ENCODE data around the gene IKZF5. TPM values are rescaled to one million over a fixed set of nuclear protein-coding genes. Genes with fewer than 3 reads are reported as not detected.

Gene IKZF5
- total RNA-seq, 1 donor from 2014 or later, result 14.6 TPM

- Mint-ChIP-seq H3K27me3 (no peaks in the 10 kb centered on the region), H3K9me3 (ENCODE audit: low read depth) (no peaks in the 10 kb centered on the region), H3K4me3 (ENCODE audit: low read depth) (no peak overlapping the region), H3K4me1 (ENCODE audit: low read depth) (no peaks in the 10 kb centered on the region), H3K27ac (no peak overlapping the region), H3K36me3 (ENCODE audit: insufficient read depth) (peaks cover 5% of the 10 kb centered on the region)
- peak; percentile 24 for DNase-seq (ENCODE audit: low spot score, unreplicated experiment)
- TF ChIP-seq, protein P1, sequence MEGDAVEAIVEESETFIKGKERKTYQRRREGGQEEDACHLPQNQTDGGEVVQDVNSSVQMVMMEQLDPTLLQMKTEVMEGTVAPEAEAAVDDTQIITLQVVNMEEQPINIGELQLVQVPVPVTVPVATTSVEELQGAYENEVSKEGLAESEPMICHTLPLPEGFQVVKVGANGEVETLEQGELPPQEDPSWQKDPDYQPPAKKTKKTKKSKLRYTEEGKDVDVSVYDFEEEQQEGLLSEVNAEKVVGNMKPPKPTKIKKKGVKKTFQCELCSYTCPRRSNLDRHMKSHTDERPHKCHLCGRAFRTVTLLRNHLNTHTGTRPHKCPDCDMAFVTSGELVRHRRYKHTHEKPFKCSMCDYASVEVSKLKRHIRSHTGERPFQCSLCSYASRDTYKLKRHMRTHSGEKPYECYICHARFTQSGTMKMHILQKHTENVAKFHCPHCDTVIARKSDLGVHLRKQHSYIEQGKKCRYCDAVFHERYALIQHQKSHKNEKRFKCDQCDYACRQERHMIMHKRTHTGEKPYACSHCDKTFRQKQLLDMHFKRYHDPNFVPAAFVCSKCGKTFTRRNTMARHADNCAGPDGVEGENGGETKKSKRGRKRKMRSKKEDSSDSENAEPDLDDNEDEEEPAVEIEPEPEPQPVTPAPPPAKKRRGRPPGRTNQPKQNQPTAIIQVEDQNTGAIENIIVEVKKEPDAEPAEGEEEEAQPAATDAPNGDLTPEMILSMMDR (IDR thresholded peaks at IDR 0.05; ENCODE audit: unreplicated experiment), result peak; percentile 93
Observed at GRCh38 chr10:123043409-123043925, 34.9 kb upstream of the IKZF5 start.

GRCh38 chr10:123042708-123043408, 34.3 kb upstream of the IKZF5 start:
- Mint-ChIP-seq H3K27ac (no peak overlapping the region), H3K9me3 (ENCODE audit: low read depth) (no peaks in the 10 kb centered on the region), H3K4me3 (ENCODE audit: low read depth) (no peak overlapping the region), H3K36me3 (ENCODE audit: insufficient read depth) (no peaks in the 10 kb centered on the region), H3K4me1 (ENCODE audit: low read depth) (no peaks in the 10 kb centered on the region), H3K27me3 (no peaks in the 10 kb centered on the region)
- TF ChIP-seq, protein P1 (IDR thresholded peaks at IDR 0.05; ENCODE audit: unreplicated experiment), result no peak
- DNase-seq (ENCODE audit: low spot score, unreplicated experiment), result no peak

GRCh38 chr10:123039632-123039930, 31.0 kb upstream of the IKZF5 start:
- H3K4me3 Mint-ChIP-seq (ENCODE audit: low read depth), result no peak overlapping the region
- DNase-seq (ENCODE audit: low spot score, unreplicated experiment), result no peak
- peaks cover 10% of the 10 kb centered on the region for H3K36me3 Mint-ChIP-seq (ENCODE audit: insufficient read depth)
- H3K27ac Mint-ChIP-seq, result no peak overlapping the region
- H3K4me1 Mint-ChIP-seq (ENCODE audit: low read depth), result no peaks in the 10 kb centered on the region
- no peaks in the 10 kb centered on the region for H3K27me3 Mint-ChIP-seq
- no peaks in the 10 kb centered on the region for H3K9me3 Mint-ChIP-seq (ENCODE audit: low read depth)
- TF ChIP-seq, protein P1 (IDR thresholded peaks at IDR 0.05; ENCODE audit: unreplicated experiment), result no peak

DNA sequence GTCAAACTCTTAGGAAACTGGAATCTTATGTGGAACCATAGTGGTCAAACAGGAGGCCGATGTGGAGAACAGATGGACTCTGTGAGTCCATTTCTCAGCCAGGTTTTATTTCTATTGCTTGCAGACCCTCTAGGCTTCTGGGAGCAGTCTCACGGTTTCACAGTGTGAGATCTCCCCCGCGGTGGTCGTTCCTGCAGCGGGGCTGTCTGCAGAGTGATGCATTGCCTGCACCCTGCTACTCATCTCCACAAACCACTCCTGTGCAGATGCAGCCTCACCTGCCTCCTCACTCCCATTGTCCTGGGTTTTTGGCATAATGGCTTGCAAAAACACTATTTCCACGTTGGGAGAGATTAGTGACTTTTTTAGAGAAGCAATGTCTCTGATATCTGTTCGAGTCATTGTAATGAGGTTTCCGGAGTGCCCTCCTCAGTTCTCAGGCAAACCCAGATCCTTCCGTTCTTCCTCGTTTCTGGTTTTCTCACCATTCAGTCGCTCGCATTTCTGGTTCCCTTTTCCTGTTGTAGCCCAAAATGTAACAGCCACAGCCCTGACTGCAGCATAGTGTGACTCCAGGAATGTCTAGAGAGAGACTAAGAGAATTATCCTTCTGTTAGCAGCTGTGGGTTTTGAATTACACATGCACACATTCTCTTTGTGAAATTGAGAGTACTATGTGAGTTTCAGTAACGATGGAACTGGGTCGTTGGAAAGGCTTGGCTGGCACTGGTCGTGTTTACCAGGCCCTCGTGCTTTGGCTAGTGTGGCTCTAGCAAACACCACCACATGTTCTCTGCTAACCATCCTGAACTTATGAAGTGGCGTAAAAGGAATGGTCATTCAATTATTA, 30.4 kb upstream of the IKZF5 start:
- Mint-ChIP-seq H3K27ac (no peak overlapping the region), H3K36me3 (ENCODE audit: insufficient read depth) (peaks cover 11% of the 10 kb centered on the region), H3K4me3 (ENCODE audit: low read depth) (no peak overlapping the region), H3K27me3 (no peaks in the 10 kb centered on the region), H3K9me3 (ENCODE audit: low read depth) (no peaks in the 10 kb centered on the region), H3K4me1 (ENCODE audit: low read depth) (peaks cover 6% of the 10 kb centered on the region)
- DNase-seq (ENCODE audit: low spot score, unreplicated experiment), result no peak
- TF ChIP-seq, protein P1 (IDR thresholded peaks at IDR 0.05; ENCODE audit: unreplicated experiment), result no peak

GRCh38 chr10:123035467-123036086, 27.0 kb upstream of the IKZF5 start:
- H3K4me3 Mint-ChIP-seq (ENCODE audit: low read depth), result no peak overlapping the region
- TF ChIP-seq, protein P1 (IDR thresholded peaks at IDR 0.05; ENCODE audit: unreplicated experiment), result no peak

More at GRCh38 chr10:123035467-123036086, 27.0 kb upstream of the IKZF5 start:
- H3K27ac Mint-ChIP-seq, result no peak overlapping the region
- no peaks in the 10 kb centered on the region for H3K9me3 Mint-ChIP-seq (ENCODE audit: low read depth)
- H3K27me3 Mint-ChIP-seq, result no peaks in the 10 kb centered on the region
- H3K36me3 Mint-ChIP-seq (ENCODE audit: insufficient read depth), result peaks cover 11% of the 10 kb centered on the region
- DNase-seq (ENCODE audit: low spot score, unreplicated experiment), result no peak
- peaks cover 13% of the 10 kb centered on the region for H3K4me1 Mint-ChIP-seq (ENCODE audit: low read depth)

Data from progenitor cell of endocrine pancreas (in vitro differentiated cells).